SK-N-SH treated with all-trans-retinoic acid at 6 μM for 48 hours (cell line): Measurements from ENCODE around the gene ADARB2.

ENCODE experiments used
- ATAC-seq: fragments of 200-7000 bp; cut with Tn5 transposase; 3 replicates; pipeline ENCODE4 v1.9.1; 2020; ENCODE audit warnings: mild to moderate bottlenecking, moderate library complexity
- BACH2 ChIP-seq: fragments of 250-450 bp; sonication (Bioruptor Pico); IDR thresholded peaks from 2 replicates; pipeline ENCODE4 v1.9.0; 2021; ENCODE audit warnings: mild to moderate bottlenecking, borderline replicate concordance
- CSDC2 ChIP-seq: fragments of 250-450 bp; sonication (Bioruptor Pico); IDR thresholded peaks from 2 replicates; pipeline ENCODE4 v1.5.0; 2020; ENCODE audit warnings: mild to moderate bottlenecking, moderate library complexity
- CSRNP3 ChIP-seq: fragments of 250-450 bp; sonication (Bioruptor Pico); IDR thresholded peaks from 2 replicates; pipeline ENCODE4 v1.5.1; 2021; ENCODE audit warnings: mild to moderate bottlenecking, moderate library complexity
- ESRRG ChIP-seq: fragments of 250-450 bp; sonication (Bioruptor Pico); IDR thresholded peaks from 2 replicates; pipeline ENCODE4 v1.6.1; 2021; ENCODE audit warnings: mild to moderate bottlenecking
- GLIS3 ChIP-seq: fragments of 250-450 bp; sonication (Bioruptor Pico); IDR thresholded peaks from 2 replicates; pipeline ENCODE4 v1.5.0; 2020; ENCODE audit warnings: mild to moderate bottlenecking, moderate library complexity
- ISL1 ChIP-seq: fragments of 250-450 bp; sonication (Bioruptor Pico); IDR thresholded peaks from 2 replicates; pipeline ENCODE4 v2.1.2; 2022; ENCODE audit warnings: mild to moderate bottlenecking, moderate library complexity
- OSR1 ChIP-seq: fragments of 250-450 bp; sonication (Bioruptor Pico); IDR thresholded peaks from 2 replicates; pipeline ENCODE4 v1.8.0; 2022; ENCODE audit warnings: moderate library complexity, mild to moderate bottlenecking, inconsistent platforms
- PATZ1 ChIP-seq: fragments of 250-450 bp; sonication (Bioruptor Pico); IDR thresholded peaks from 2 replicates; pipeline ENCODE4 v1.8.0; 2020; ENCODE audit warnings: mild to moderate bottlenecking, moderate library complexity, borderline replicate concordance
- POU6F1 ChIP-seq: fragments of 250-450 bp; sonication (Bioruptor Pico); IDR thresholded peaks from 2 replicates; pipeline ENCODE4 v1.8.0; 2021; ENCODE audit warnings: low read depth, mild to moderate bottlenecking, moderate library complexity, borderline replicate concordance
- PPARA ChIP-seq: fragments of 250-450 bp; sonication (Bioruptor Pico); IDR thresholded peaks from 2 replicates; pipeline ENCODE4 v1.5.0; 2020; ENCODE audit warnings: mild to moderate bottlenecking, borderline replicate concordance
- RARB ChIP-seq: fragments of 250-450 bp; sonication (Bioruptor Pico); IDR thresholded peaks from 2 replicates; pipeline ENCODE4 v1.8.0; 2021; ENCODE audit warnings: mild to moderate bottlenecking, moderate library complexity
- SNAI2 ChIP-seq: fragments of 250-450 bp; sonication (Bioruptor Pico); IDR thresholded peaks from 2 replicates; pipeline ENCODE4 v1.5.0; 2020; ENCODE audit warnings: mild to moderate bottlenecking, moderate library complexity
- TCF4 ChIP-seq: fragments of 250-450 bp; sonication (Bioruptor Pico); IDR thresholded peaks from 2 replicates; pipeline ENCODE4 v1.8.0; 2021; ENCODE audit warnings: mild to moderate bottlenecking, moderate library complexity, borderline replicate concordance
- TOX ChIP-seq: fragments of 250-450 bp; sonication (Bioruptor Pico); IDR thresholded peaks from 2 replicates; pipeline ENCODE4 v1.8.0; 2021; ENCODE audit warnings: mild to moderate bottlenecking, moderate library complexity, borderline replicate concordance
- TSHZ2 ChIP-seq: fragments of 250-450 bp; sonication (Bioruptor Pico); IDR thresholded peaks from 2 replicates; pipeline ENCODE4 v1.5.0; 2020; ENCODE audit warnings: mild to moderate bottlenecking, moderate library complexity
- ZC3H10 ChIP-seq: fragments of 250-450 bp; sonication (Bioruptor Pico); IDR thresholded peaks from 2 replicates; pipeline ENCODE4 v1.5.1; 2021; ENCODE audit warnings: mild to moderate bottlenecking, moderate library complexity
- ZFP3 ChIP-seq: fragments of 250-450 bp; sonication (Bioruptor Pico); IDR thresholded peaks from 2 replicates; pipeline ENCODE4 v1.5.0; 2020; ENCODE audit warnings: mild to moderate bottlenecking, moderate library complexity
- ZNF565 ChIP-seq: fragments of 450-650 bp; formaldehyde crosslinking; conservative IDR thresholded peaks from 2 replicates; pipeline ENCODE4 v1.5.0; 2020; ENCODE audit warnings: low read depth, mild to moderate bottlenecking, moderate library complexity
- ZNF70 ChIP-seq: fragments of 450-650 bp; formaldehyde crosslinking; IDR thresholded peaks from 2 replicates; pipeline ENCODE4 v1.5.0; 2020; ENCODE audit warnings: mild to moderate bottlenecking, moderate library complexity
- ZNF8 ChIP-seq: fragments of 450-650 bp; formaldehyde crosslinking; IDR thresholded peaks from 2 replicates; pipeline ENCODE4 v1.5.0; 2020; ENCODE audit warnings: mild to moderate bottlenecking, moderate library complexity

The ADARB2 gene

GRCh38 chr10:1232164-1232911 lies 505.0 kb downstream of the ADARB2 start:
- TF ChIP-seq RARB (CRISPR knock-in tag) (no peak), ZNF8 (CRISPR knock-in tag) (no peak), TSHZ2 (no peak), CSDC2 (no peak), ZNF565 (CRISPR knock-in tag) (no peak), TOX (CRISPR knock-in tag) (no peak), TCF4 (no peak), SNAI2 (CRISPR knock-in tag) (no peak), CSRNP3 (no peak)
- no peak for ATAC-seq

- ATAC-seq = no peak
- TF ChIP-seq CSRNP3 (no peak), ZNF565 (CRISPR knock-in tag) (no peak), RARB (CRISPR knock-in tag) (no peak), ZC3H10 (CRISPR knock-in tag) (no peak), TCF4 (no peak), OSR1 (CRISPR knock-in tag) (no peak), TOX (CRISPR knock-in tag) (no peak), CSDC2 (no peak), ZNF8 (CRISPR knock-in tag) (no peak), SNAI2 (CRISPR knock-in tag) (no peak), GLIS3 (CRISPR knock-in tag) (no peak), PPARA (CRISPR knock-in tag) (no peak), ZFP3 (no peak), ESRRG (CRISPR knock-in tag) (no peak), BACH2 (CRISPR knock-in tag) (no peak), ZNF70 (CRISPR knock-in tag) (no peak), PATZ1 (CRISPR knock-in tag) (no peak)
Measured at GRCh38 chr10:1230592-1231275, 506.6 kb downstream of the ADARB2 start.

- ATAC-seq = no peak
- no peak for TF ChIP-seq CSRNP3
- TF ChIP-seq CSDC2 = no peak
- TF ChIP-seq ZNF565 (CRISPR knock-in tag) = no peak
- TF ChIP-seq POU6F1 (CRISPR knock-in tag) = no peak
- TF ChIP-seq ISL1 (CRISPR knock-in tag) = no peak
- TF ChIP-seq ESRRG (CRISPR knock-in tag) = no peak
- TF ChIP-seq TSHZ2 = no peak
- no peak for TF ChIP-seq ZNF8 (CRISPR knock-in tag)
- no peak for TF ChIP-seq GLIS3 (CRISPR knock-in tag)
- no peak for TF ChIP-seq ZC3H10 (CRISPR knock-in tag)
- no peak for TF ChIP-seq ZFP3
- no peak for TF ChIP-seq ZNF70 (CRISPR knock-in tag)
- no peak for TF ChIP-seq TOX (CRISPR knock-in tag)
- TF ChIP-seq SNAI2 (CRISPR knock-in tag) = no peak
- TF ChIP-seq PPARA (CRISPR knock-in tag) = no peak
- TF ChIP-seq BACH2 (CRISPR knock-in tag) = no peak
Measured at GRCh38 chr10:1230138-1230537, 507.2 kb downstream of the ADARB2 start.
